IPS-15b (cell line): ENCODE results near the gene GDF11.
A peak's percentile ranks its signal among the peaks of the same experiment; 100 is the strongest.

Experiments used
- H3K27me3 ChIP-seq: one replicate; pipeline ENCODE4 v1.6.1; 2013; ENCODE audit warnings: low read length; ENCODE audit not compliant: control insufficient read depth, insufficient read depth
- H3K36me3 ChIP-seq: one replicate; pipeline ENCODE4 v1.6.1; 2013; ENCODE audit warnings: low read length; ENCODE audit not compliant: control insufficient read depth, insufficient read depth
- H3K4me1 ChIP-seq: one replicate; pipeline ENCODE4 v1.6.1; 2013; ENCODE audit warnings: mild to moderate bottlenecking, low read length; ENCODE audit not compliant: control insufficient read depth, insufficient read depth
- H3K4me3 ChIP-seq: one replicate; pipeline ENCODE4 v1.5.1; 2013; ENCODE audit warnings: low read depth, low read length
- H3K9ac ChIP-seq: one replicate; pipeline ENCODE4 v1.6.1; 2013; ENCODE audit warnings: low read depth, mild to moderate bottlenecking, low read length
- H3K9me3 ChIP-seq: one replicate; pipeline ENCODE4 v1.6.1; 2013; ENCODE audit warnings: mild to moderate bottlenecking, low read length; ENCODE audit not compliant: control insufficient read depth, insufficient read depth

The GDF11 gene

DNA sequence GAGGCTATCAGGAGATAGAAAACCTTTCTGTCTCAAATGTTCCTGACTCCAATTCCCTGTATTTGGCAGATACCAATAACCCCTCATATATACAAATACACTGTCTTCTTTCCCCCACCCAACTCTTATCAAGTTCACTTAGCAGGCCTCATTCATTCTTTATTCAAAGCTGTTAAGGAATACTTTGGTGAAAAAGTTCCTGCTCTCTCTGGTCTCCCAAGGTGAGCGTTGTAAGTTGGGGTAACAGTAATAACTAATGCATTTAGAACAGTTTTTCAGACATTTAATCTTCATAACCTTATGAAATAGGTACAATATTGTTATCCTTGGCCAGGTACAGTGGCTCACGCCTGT is 3.9 kb upstream of the GDF11 start:
- H3K27me3 ChIP-seq: no peaks in the 10 kb centered on the region
- no peaks in the 10 kb centered on the region for H3K36me3 ChIP-seq
- H3K4me1 ChIP-seq: peaks cover 11% of the 10 kb centered on the region
- no peak overlapping the region for H3K4me3 ChIP-seq
- no peak overlapping the region for H3K9ac ChIP-seq
- no peaks in the 10 kb centered on the region for H3K9me3 ChIP-seq

DNA sequence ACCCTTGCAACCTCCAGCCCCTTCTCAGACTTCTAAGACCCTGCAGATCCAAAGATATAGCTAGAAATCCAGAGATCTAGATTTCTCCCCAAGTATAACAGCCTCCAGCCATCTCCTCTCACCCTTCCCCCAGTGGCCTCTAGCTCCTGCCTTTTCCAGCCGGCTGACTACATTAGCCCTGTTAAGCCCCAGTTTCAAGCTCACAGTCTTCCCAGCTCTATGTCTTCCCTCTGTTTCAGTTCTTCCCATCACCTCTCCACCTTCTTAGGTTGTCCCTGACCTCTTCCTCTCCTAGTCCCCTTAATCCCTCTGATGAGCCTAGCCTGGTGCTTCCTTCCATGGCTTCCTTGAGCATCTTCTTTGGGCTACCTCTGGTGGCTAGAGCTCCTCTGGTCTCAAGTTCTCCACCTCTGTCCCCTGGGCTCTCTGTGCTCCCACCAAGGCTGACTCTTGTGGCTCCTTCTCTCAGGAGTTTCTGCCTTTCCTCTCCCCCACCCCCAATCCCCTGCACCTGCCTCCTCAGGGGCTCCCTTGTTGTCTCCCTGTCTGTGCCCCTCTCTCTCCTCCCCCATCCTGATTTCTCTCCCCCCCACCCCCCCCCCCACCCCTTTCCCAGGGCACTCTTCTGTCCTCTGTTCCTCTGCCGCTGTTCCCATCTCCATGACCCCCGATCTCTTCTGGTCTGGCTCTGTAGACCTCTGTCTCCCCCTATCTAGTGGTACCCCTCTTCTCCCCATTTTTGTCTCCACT is 816 bp upstream of the GDF11 start:
- Histone ChIP-seq H3K4me1 (peaks cover 14% of the 10 kb centered on the region), H3K36me3 (no peaks in the 10 kb centered on the region), H3K9ac (no peak overlapping the region), H3K27me3 (no peaks in the 10 kb centered on the region), H3K4me3 (peak overlapping the region; percentile 59), H3K9me3 (no peaks in the 10 kb centered on the region)

DNA sequence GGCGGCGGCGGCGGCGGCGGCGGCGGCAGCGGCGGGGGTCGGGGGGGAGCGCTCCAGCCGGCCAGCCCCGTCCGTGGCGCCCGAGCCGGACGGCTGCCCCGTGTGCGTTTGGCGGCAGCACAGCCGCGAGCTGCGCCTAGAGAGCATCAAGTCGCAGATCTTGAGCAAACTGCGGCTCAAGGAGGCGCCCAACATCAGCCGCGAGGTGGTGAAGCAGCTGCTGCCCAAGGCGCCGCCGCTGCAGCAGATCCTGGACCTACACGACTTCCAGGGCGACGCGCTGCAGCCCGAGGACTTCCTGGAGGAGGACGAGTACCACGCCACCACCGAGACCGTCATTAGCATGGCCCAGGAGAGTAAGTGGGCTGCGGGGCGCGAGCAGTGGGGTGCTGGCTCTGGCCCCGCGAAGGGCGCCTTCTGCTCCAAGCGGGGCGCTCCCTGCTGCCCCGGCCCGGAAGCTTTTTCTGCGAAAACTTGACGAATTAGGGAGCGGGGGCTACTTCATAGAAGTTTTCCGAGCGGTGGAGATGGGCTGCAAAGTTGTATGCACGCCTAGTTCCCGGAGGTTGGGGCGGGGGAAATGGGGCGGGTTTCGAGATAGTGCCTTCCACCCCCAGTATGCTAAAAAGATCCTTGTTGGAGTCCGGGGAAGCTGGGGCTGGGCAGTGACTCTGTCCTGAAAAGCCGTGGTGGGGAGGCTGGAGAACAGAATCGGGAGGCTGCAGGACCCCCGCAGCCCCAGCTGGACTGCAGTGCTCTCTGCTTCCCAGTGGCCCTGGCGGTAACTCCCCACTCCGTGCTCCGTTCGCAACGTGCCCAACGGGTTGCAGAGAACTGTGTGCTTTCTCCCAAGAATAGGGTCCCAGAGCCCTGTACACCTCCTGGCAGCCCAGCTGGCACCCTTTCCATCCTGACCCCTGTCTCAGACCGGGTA is 751 bp downstream of the GDF11 start:
- Histone ChIP-seq H3K4me3 (peak overlapping the region; percentile 94), H3K36me3 (peaks cover 9% of the 10 kb centered on the region), H3K4me1 (peaks cover 28% of the 10 kb centered on the region), H3K9me3 (no peaks in the 10 kb centered on the region), H3K9ac (peak overlapping the region; percentile 94), H3K27me3 (no peaks in the 10 kb centered on the region)

DNA sequence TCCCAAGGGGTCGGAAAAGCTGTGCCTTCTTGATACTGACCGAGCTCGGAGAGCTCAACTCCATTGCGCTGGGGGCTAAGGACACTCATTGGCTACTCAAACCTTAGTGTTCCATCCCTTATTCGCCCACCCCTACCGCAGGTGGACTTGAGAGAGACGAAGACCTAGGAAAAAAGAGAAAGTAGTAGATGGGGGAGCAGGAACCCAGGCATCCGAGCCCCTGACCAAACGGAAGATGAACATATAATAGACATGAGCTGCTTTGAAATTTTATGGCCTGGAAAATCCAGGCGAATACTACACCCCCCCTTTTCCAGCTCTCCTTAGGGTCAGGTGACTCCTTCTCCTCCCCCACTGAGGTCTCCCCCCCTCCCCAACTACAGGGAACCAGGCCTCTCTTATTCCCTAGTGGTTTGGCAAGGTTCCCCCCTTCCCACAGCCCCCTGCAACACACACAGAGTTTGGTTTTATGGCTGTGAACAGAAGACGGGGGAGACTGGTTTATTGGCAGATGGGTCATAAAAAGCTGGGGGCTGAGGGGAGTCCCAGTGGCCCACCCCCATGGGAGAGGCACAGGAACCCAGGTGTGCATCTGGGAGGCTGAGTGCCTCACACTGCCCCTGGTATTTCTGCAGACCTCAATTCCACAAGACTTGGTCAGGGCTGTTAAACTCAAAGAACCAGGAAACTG is 1.6 kb downstream of the GDF11 start:
- Histone ChIP-seq H3K27me3 (no peaks in the 10 kb centered on the region), H3K4me3 (peak overlapping the region; percentile 94), H3K9ac (peak overlapping the region; percentile 94), H3K4me1 (peaks cover 28% of the 10 kb centered on the region), H3K9me3 (no peaks in the 10 kb centered on the region), H3K36me3 (peaks cover 18% of the 10 kb centered on the region)

DNA sequence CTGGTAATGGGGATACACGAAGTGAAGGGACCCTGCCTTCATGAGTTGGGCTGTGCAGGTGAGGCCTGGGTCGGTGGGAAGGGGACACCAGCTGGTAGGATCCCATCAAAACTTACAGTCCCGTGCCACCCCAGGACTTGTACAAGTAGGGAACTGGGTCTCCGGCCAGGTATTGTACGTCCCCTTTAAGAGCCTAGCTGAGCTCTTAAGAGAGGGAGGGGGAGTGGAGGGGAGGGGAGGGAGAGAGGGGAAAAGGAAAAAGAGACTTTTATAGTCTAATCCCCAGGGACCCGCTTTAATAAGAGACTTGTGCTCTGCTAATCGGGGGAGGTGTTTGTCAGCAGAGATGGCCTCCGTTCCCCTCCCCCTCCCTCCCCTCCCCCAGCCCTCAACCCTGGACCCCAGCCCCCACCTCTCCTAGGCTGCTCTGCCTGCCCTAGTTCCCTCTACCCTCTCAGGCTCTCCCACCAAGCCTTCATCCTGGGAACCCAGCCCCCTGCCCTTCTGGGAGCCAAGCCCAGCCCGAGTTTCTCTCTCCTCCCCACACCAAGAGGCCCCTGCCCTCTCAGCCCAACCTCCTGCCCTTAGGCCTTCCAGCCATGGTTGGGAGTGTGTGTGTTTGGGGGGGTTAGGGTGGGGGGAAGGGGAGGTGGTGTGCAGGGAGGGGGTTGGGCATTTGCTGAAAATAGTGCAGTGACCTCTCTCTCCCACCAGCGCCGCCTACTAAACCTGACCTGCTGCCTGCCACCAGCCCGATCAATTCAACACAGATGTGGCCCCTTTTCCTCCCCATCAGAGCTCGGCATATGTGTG is 2.6 kb downstream of the GDF11 start:
- H3K9ac ChIP-seq: peak overlapping the region; percentile 84
- H3K4me3 ChIP-seq: peak overlapping the region; percentile 94
- no peaks in the 10 kb centered on the region for H3K27me3 ChIP-seq
- H3K36me3 ChIP-seq: peaks cover 21% of the 10 kb centered on the region
- no peaks in the 10 kb centered on the region for H3K9me3 ChIP-seq
- peaks cover 32% of the 10 kb centered on the region for H3K4me1 ChIP-seq

DNA sequence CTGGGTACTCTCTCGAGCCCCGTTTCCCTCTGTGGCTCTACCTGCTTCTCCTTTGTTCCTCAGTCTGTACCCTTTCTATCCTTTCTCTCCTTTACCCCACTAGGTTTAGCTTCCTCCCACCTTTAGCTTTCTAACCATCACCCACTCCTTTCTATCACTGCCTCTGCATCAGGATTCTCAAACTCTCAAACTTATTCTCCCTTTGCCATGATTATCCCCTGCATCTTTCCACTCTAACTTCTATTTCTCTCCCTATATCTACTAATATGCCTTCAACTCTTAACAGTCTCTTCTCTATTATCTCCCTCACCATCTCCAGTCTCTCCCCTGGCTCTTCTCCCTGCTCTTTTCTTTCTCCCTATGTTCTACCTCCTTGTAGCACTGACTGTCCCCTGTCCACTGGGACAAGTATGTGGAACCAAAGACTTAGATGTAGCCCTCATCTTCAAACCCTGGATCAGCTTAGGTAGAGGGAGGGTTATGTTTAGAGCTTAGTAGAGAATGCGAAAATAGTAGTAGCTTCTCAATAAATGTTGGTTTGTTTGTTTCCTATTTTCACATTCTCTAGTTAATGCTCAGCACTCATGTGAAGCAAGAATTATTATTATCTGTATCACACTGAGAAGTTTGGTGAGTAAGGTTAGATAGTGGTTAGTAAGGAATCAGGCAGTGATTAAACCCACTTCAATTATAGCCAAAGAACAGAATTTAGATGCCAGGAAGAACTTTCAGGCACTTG is 3.4 kb downstream of the GDF11 start:
- H3K9me3 ChIP-seq: no peaks in the 10 kb centered on the region
- peak overlapping the region; percentile 65 for H3K4me3 ChIP-seq
- no peaks in the 10 kb centered on the region for H3K27me3 ChIP-seq
- peak overlapping the region; percentile 62 for H3K9ac ChIP-seq
- peaks cover 32% of the 10 kb centered on the region for H3K4me1 ChIP-seq
- H3K36me3 ChIP-seq: peaks cover 22% of the 10 kb centered on the region

DNA sequence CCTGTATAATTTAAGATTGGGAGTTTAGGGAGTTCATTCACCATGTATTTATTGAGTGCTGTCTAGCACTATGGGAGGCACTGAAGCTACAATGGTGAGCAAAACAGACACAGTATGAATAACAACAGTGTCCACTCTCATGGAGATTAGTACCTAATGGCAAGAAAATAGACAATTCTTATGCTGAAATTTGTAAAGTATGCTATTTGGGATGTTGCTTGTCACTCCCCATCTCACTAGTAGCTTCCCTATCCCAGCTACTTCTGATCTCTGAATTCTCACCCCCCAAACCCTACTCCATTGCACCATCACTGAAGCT is 4.0 kb downstream of the GDF11 start:
- peaks cover 30% of the 10 kb centered on the region for H3K4me1 ChIP-seq
- H3K36me3 ChIP-seq: peaks cover 26% of the 10 kb centered on the region
- no peaks in the 10 kb centered on the region for H3K9me3 ChIP-seq
- H3K27me3 ChIP-seq: no peaks in the 10 kb centered on the region
- peak overlapping the region; percentile 62 for H3K9ac ChIP-seq
- H3K4me3 ChIP-seq: peak overlapping the region; percentile 65

DNA sequence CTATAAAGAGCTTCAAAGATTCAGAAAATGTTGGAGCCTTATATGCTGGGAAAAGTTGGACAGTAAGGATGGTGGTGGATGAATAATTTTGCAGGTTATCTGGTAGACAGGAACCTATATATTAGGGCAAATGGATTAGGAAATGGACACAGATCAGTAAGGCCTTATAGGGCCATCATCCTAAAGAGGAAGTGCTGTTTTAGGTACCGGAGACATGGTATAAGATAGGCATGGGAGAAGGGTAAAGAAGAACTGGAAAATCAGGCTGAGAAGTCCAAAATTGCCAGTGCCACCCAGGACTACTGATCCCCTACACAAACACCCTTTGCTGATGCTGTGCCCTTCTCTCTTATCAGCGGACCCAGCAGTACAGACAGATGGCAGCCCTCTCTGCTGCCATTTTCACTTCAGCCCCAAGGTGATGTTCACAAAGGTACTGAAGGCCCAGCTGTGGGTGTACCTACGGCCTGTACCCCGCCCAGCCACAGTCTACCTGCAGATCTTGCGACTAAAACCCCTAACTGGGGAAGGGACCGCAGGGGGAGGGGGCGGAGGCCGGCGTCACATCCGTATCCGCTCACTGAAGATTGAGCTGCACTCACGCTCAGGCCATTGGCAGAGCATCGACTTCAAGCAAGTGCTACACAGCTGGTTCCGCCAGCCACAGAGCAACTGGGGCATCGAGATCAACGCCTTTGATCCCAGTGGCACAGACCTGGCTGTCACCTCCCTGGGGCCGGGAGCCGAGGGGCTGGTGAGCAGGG is 5.5 kb downstream of the GDF11 start:
- Histone ChIP-seq H3K9me3 (no peaks in the 10 kb centered on the region), H3K4me1 (peaks cover 26% of the 10 kb centered on the region), H3K36me3 (peaks cover 36% of the 10 kb centered on the region), H3K9ac (no peak overlapping the region), H3K4me3 (no peak overlapping the region), H3K27me3 (no peaks in the 10 kb centered on the region)

DNA sequence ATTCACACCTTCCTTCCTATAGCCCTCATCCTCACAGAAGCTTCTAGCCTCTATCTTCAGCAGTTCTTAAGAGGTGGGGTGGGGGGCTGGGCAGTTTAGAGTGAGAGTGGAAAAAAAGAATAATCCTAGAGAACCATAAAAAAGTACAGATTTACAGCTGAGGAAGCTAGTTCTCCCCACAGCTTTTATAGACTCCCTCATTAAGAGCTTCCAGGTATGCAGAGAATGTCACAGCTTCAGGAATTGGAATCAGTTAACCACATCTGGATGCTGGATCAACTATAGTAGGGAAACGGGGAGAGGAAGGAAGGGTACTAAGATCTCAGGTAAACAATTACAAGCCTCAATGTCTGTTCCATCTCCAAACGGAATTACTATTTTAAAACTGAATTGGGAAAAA is 12.3 kb downstream of the GDF11 start:
- Histone ChIP-seq H3K4me3 (no peak overlapping the region), H3K36me3 (peaks cover 18% of the 10 kb centered on the region), H3K9me3 (no peaks in the 10 kb centered on the region), H3K27me3 (no peaks in the 10 kb centered on the region), H3K9ac (no peak overlapping the region), H3K4me1 (peaks cover 7% of the 10 kb centered on the region)

DNA sequence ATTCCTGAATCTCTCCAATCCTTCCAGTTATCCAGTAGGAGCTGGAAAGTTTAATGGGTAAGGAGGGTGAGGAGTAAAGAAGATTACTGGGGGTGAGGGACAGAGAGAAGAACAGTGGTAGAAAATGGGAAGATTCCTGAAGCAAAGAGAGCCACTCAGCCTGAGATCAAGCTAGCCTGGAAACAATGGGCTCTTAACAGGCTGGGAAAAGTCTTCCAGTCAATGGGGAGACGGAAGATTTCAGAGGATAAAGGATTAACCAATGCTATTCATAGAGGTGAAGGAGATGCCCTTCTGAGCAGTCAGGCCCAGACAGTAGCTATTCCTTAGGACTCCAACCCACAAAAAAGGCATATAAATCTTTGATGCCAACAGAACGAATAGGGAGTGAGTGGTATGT is 14.8 kb downstream of the GDF11 start:
- Histone ChIP-seq H3K9me3 (no peaks in the 10 kb centered on the region), H3K4me3 (no peak overlapping the region), H3K4me1 (peaks cover 3% of the 10 kb centered on the region), H3K27me3 (no peaks in the 10 kb centered on the region), H3K36me3 (peaks cover 5% of the 10 kb centered on the region), H3K9ac (no peak overlapping the region)
